Astrocyte (in vitro differentiated cells and primary cell): ENCODE results near the gene FGF12. TPM values are rescaled to one million over a fixed set of nuclear protein-coding genes. Genes with fewer than 3 reads are reported as not detected.

ENCODE experiments used
- DNase-seq: peaks from one replicate; pipeline ENCODE4 v3.0.0-alpha.2; 2010; ENCODE audit warnings: low read depth
- FAIRE-seq: peaks from 2 replicates; lab custom pipeline; 2011; peaks lifted over from hg19 to GRCh38; lab: Jason Lieb, UNC
- H2AFZ ChIP-seq: 2 replicates; pipeline ENCODE4 v1.6.0; 2012; ENCODE audit warnings: low read depth, low read length, inconsistent platforms
- H3K27ac ChIP-seq: 2 replicates; pipeline ENCODE4 v1.5.1; 2011; ENCODE audit warnings: low read depth, low read length, inconsistent platforms
- H3K27me3 ChIP-seq: 2 replicates; pipeline ENCODE4 v1.6.0; 2011; ENCODE audit warnings: low read length, inconsistent platforms; ENCODE audit not compliant: insufficient read depth
- H3K36me3 ChIP-seq: 2 replicates; pipeline ENCODE4 v1.5.1; 2011; ENCODE audit warnings: low read length, inconsistent platforms; ENCODE audit not compliant: insufficient read depth
- H3K4me1 ChIP-seq: 2 replicates; pipeline ENCODE4 v1.5.1; 2011; ENCODE audit warnings: low read length, inconsistent platforms; ENCODE audit not compliant: insufficient read depth
- H3K4me2 ChIP-seq: 2 replicates; pipeline ENCODE4 v1.6.0; 2012; ENCODE audit warnings: low read length, inconsistent platforms
- H3K4me3 ChIP-seq: 2 replicates; pipeline ENCODE4 v1.5.1; 2011; ENCODE audit warnings: low read depth, mild to moderate bottlenecking, low read length, inconsistent platforms; ENCODE audit not compliant: insufficient read depth
- H3K79me2 ChIP-seq: 2 replicates; pipeline ENCODE4 v1.6.0; 2012; ENCODE audit warnings: mild to moderate bottlenecking, low read length, inconsistent platforms; ENCODE audit not compliant: insufficient read depth
- H3K9ac ChIP-seq: 2 replicates; pipeline ENCODE4 v1.6.0; 2012; ENCODE audit warnings: mild to moderate bottlenecking, low read length, inconsistent platforms
- H3K9me3 ChIP-seq: 2 replicates; pipeline ENCODE4 v1.5.1; 2012; ENCODE audit warnings: low read depth, mild to moderate bottlenecking, low read length, inconsistent platforms; ENCODE audit not compliant: insufficient read depth
- H4K20me1 ChIP-seq: 2 replicates; pipeline ENCODE4 v1.6.0; 2012; ENCODE audit warnings: low read length, inconsistent platforms; ENCODE audit not compliant: insufficient read depth
- H3K27ac Mint-ChIP-seq: one replicate; pipeline ENCODE4 v1.8.0; 2021; ENCODE audit warnings: mild to moderate bottlenecking, mixed read lengths; ENCODE audit not compliant: unreplicated experiment
- H3K27me3 Mint-ChIP-seq: one replicate; pipeline ENCODE4 v1.8.0; 2021; ENCODE audit warnings: low read depth, mixed read lengths; ENCODE audit not compliant: unreplicated experiment
- H3K36me3 Mint-ChIP-seq: one replicate; pipeline ENCODE4 v1.8.0; 2021; ENCODE audit warnings: low read depth, mixed read lengths; ENCODE audit not compliant: unreplicated experiment
- H3K4me1 Mint-ChIP-seq: one replicate; pipeline ENCODE4 v1.8.0; 2021; ENCODE audit warnings: low read depth, mixed read lengths; ENCODE audit not compliant: unreplicated experiment
- H3K4me3 Mint-ChIP-seq: one replicate; pipeline ENCODE4 v1.8.0; 2021; ENCODE audit warnings: mild to moderate bottlenecking, moderate library complexity, mixed read lengths; ENCODE audit not compliant: unreplicated experiment
- H3K9me3 Mint-ChIP-seq: one replicate; pipeline ENCODE4 v1.8.0; 2021; ENCODE audit warnings: mild to moderate bottlenecking, mixed read lengths; ENCODE audit not compliant: unreplicated experiment
- EZH2 ChIP-seq: IDR thresholded peaks from 2 replicates; pipeline ENCODE4 v1.6.1; 2012; ENCODE audit warnings: mild to moderate bottlenecking, low read length, inconsistent platforms; ENCODE audit not compliant: insufficient read depth
- total RNA-seq: library from RNA; stranded (reverse); gene quantifications from 2 replicates; pipeline ENCODE4 v1.2.1, GENCODE V29; 2021
- TF ChIP-seq, protein P1 (sequence below): IDR thresholded peaks from 2 replicates; pipeline ENCODE4 v1.5.1; 2011; ENCODE audit warnings: low read depth, mild to moderate bottlenecking, inconsistent platforms, low read length, moderate library complexity; ENCODE audit not compliant: insufficient read depth

Gene FGF12
- total RNA-seq, 1 donor from 2014 or later = 1.4 TPM

GRCh38 chr3:192168202-192168601, 559.1 kb downstream of the FGF12 start:
- Histone ChIP-seq H3K27ac (no peak overlapping the region), H4K20me1 (no peaks in the 10 kb centered on the region), H3K9me3 (no peaks in the 10 kb centered on the region), H3K4me2 (no peak overlapping the region), H3K4me3 (no peak overlapping the region), H3K9ac (no peak overlapping the region), H3K79me2 (no peaks in the 10 kb centered on the region), H2AFZ (no peak overlapping the region), H3K27me3 (no peaks in the 10 kb centered on the region), H3K4me1 (peaks cover 13% of the 10 kb centered on the region), H3K36me3 (no peaks in the 10 kb centered on the region)
- no peaks in the 10 kb centered on the region for H3K27me3 Mint-ChIP-seq
- FAIRE-seq (no peak), DNase-seq (no peak)
- no peak overlapping the region for H3K27ac Mint-ChIP-seq
- H3K36me3 Mint-ChIP-seq = no peaks in the 10 kb centered on the region
- H3K4me1 Mint-ChIP-seq = peaks cover 9% of the 10 kb centered on the region
- TF ChIP-seq, protein P1, sequence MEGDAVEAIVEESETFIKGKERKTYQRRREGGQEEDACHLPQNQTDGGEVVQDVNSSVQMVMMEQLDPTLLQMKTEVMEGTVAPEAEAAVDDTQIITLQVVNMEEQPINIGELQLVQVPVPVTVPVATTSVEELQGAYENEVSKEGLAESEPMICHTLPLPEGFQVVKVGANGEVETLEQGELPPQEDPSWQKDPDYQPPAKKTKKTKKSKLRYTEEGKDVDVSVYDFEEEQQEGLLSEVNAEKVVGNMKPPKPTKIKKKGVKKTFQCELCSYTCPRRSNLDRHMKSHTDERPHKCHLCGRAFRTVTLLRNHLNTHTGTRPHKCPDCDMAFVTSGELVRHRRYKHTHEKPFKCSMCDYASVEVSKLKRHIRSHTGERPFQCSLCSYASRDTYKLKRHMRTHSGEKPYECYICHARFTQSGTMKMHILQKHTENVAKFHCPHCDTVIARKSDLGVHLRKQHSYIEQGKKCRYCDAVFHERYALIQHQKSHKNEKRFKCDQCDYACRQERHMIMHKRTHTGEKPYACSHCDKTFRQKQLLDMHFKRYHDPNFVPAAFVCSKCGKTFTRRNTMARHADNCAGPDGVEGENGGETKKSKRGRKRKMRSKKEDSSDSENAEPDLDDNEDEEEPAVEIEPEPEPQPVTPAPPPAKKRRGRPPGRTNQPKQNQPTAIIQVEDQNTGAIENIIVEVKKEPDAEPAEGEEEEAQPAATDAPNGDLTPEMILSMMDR = no peak
- TF ChIP-seq EZH2 = no peak
- H3K4me3 Mint-ChIP-seq = no peak overlapping the region
- no peaks in the 10 kb centered on the region for H3K9me3 Mint-ChIP-seq

DNA sequence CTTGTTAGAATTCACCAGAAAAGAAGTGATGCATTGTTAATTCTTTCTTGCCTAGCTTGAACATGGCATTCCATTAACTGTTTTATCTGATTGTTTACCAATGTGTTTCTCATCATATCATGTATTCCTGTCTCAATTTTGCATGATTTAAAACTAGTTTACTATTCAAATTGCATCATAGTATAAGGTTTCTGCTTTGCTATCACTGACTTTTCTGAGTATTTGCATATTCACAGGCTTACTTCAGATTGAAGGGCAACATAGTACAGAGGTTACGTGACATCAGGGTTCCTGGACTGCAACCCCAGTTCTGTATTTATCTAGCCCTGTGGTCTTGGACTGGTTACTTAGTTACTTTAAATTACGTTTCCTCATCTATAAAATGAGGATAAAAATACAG, 561.8 kb downstream of the FGF12 start:
- Histone ChIP-seq H3K4me3 (no peak overlapping the region), H3K4me2 (no peak overlapping the region), H3K4me1 (peaks cover 8% of the 10 kb centered on the region), H3K9me3 (no peaks in the 10 kb centered on the region), H2AFZ (no peak overlapping the region), H3K27ac (no peak overlapping the region), H3K9ac (no peak overlapping the region), H3K36me3 (no peaks in the 10 kb centered on the region), H3K27me3 (no peaks in the 10 kb centered on the region), H4K20me1 (no peaks in the 10 kb centered on the region), H3K79me2 (no peaks in the 10 kb centered on the region)
- no peak overlapping the region for H3K4me3 Mint-ChIP-seq
- TF ChIP-seq, protein P1 = no peak
- H3K27me3 Mint-ChIP-seq = no peaks in the 10 kb centered on the region
- no peak for FAIRE-seq
- H3K9me3 Mint-ChIP-seq = no peaks in the 10 kb centered on the region
- H3K4me1 Mint-ChIP-seq = peaks cover 9% of the 10 kb centered on the region
- H3K36me3 Mint-ChIP-seq = no peaks in the 10 kb centered on the region
- H3K27ac Mint-ChIP-seq = no peak overlapping the region
- DNase-seq = no peak

DNA sequence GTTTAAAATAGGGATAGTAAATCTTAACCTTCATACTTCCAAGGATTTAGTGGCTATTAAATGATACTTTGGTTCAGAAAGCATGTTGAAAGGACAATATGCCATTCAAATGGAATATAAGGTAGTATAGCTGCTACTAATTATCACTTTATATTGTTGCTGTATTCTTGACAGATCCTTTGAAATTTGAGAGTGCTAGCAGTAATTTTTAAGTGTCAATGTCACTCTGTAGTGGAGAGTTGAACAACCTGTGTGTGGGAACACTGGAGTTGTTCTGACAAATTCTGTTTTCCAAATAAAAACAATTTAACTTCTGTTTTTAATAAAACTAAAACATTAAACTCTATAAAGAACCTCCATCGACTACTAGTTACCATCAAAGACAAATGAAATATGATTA, 565.7 kb downstream of the FGF12 start:
- FAIRE-seq (no peak), DNase-seq (no peak)
- Histone ChIP-seq H4K20me1 (no peaks in the 10 kb centered on the region), H3K36me3 (no peaks in the 10 kb centered on the region), H3K27ac (no peak overlapping the region), H3K4me3 (no peak overlapping the region), H3K9me3 (no peaks in the 10 kb centered on the region), H3K4me2 (no peak overlapping the region), H3K9ac (no peak overlapping the region), H3K4me1 (no peaks in the 10 kb centered on the region), H2AFZ (no peak overlapping the region), H3K79me2 (no peaks in the 10 kb centered on the region), H3K27me3 (no peaks in the 10 kb centered on the region)
- Mint-ChIP-seq H3K4me1 (no peaks in the 10 kb centered on the region), H3K27me3 (no peaks in the 10 kb centered on the region), H3K9me3 (no peaks in the 10 kb centered on the region), H3K36me3 (no peaks in the 10 kb centered on the region), H3K27ac (no peak overlapping the region), H3K4me3 (no peak overlapping the region)
- TF ChIP-seq, protein P1 = no peak
